ENCODE measurements around the gene RNFT2.
"Not testable (repeated sequence)": the region's sequence is repeated elsewhere in the genome, so short reads cannot be mapped to it uniquely, and the experiment has no call there.

The RNFT2 gene

DNA sequence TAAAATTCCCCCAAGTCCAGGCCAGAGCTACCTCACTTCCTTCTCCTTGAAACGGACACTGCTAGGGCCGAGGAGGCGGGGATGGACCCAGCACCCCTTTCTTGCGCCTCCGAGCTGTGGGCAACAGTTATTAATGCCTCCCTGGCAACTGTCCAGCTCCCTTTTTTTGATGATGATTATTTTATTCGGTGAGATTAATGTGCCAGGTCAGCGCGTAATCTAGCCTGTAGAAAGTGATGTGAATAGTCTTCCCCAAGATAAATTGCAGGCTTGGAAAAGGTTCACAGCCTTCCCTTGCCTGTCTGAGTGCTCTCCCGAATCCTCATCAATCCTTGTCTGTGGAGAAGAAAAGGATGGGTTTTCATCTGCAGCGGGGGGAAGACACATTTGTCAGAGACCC lies 54.3 kb downstream of the RNFT2 start:
- DNase-seq (ENCODE audit: low read depth in 3 of 3), result no peak

DNA sequence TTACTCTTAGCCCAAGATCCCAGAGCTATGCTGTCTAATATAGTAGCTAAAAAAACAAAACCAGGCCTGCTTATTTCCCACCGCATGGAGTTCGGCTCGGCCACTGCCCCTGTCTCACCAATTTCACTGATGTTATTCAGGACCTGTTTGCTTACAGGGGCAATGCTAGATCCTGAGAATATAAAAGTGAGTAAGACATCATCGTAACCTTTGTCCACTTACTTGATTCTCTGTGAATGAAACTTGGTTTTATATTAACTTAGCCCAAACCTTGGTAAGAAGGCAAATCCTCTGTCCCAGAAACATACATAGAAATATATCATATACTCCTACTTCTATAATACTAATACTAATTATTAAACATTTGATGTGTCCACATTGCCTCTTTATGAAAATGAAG lies 56.6 kb downstream of the RNFT2 start:
- no peak for DNase-seq (ENCODE audit: low read depth in 3 of 3)

DNA sequence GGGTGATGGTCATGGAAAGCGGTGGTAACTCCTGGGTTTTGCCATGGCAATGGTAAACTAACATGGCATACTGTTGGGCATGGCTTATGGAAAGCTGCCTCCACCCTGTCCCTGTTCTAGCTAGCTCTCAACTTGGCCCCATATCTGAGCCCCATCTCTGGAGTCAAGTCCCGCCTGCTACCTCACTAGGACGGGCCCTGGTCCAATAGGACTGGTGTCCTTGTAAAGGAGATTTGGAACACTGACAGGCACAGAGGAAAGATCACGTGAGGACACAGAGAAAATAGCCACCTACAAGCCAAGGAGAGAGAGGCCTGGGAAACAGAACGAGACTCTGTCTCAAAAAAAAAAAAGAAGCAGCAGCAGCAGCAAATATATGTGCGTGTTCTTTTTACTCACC lies 59.8 kb downstream of the RNFT2 start:
- DNase-seq (ENCODE audit: low read depth in 3 of 3), result no peak

DNA sequence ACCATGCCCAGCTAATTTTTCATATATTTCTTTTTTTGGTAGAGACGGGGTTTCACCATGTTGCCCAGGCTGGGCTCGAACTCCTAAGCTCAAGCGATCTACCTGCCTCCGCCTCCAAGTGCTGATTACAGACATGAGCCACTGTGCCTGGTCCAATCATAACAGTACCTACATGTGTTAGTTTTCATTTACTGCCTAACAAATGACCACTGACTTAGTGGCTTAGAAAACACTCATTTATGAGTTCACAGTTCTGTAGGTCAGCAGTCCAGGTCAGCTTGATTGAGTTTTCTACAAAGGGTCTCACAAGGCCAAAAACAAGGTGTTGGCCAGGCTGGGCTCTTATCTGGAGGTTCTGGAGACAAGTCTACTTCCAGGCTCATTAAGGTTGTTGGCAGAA lies 60.6 kb downstream of the RNFT2 start:
- no peak for DNase-seq (ENCODE audit: low read depth in 3 of 3)

- DNase-seq (ENCODE audit: low read depth in 3 of 3), result no peak
Observed at GRCh38 chr12:116799955-116800354, 61.8 kb downstream of the RNFT2 start.

GRCh38 chr12:116800918-116801317 lies 62.8 kb downstream of the RNFT2 start:
- no peak for DNase-seq (ENCODE audit: low read depth in 3 of 3)

DNA sequence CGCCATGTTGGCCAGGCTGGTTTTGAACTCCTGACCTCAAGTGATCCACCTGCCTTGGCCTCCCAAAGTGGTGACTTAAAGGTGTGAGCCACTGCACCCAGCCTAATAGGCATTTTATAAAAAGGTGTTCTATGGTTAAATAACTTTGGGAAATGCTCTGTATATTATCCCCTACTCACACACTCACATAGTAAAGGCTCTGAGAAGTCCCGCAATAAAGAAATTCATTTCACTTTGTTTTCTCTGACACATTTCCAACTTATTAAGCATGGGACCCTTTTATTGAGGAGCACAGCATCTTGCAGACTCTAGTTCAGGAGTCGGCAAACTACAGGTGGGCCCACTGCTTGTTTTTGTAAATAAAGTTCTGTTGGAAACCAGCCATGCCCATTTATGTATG lies 63.9 kb downstream of the RNFT2 start:
- DNase-seq (ENCODE audit: low read depth in 3 of 3), result no peak

DNA sequence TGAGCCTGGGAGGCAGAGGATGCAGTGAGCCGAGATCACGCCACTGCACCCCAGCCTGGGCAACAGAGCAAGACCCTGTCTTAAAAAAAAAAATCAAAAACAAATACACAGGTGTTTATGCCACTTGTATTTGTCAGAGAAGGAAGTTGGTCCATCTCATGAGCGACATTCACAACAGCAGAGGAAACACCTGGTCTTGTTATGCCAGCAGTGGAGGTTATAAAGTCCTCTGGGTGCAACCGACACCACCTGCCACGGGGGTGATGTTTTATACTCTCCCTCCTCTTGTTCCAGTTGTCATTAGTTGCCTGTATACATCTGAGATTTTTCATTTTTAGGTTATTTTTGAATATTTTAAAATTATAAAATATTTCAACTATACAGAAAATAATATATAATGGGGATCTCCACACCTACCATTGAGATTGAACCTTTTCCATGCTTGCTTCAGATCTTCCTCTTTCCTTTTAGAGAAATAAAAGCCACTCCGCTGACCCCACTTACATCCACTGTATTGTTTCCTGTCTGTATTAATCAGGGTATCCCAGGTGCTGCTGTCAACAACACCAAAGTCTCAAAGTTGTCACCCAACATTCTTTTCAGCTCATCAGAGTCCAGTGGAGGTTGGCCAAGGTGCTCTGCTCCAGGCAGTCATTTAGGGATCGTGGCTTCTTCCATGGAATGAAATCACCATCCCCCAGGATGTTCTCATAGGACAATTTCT lies 65.1 kb downstream of the RNFT2 start:
- DNase-seq (ENCODE audit: low read depth in 3 of 3), result no peak

DNA sequence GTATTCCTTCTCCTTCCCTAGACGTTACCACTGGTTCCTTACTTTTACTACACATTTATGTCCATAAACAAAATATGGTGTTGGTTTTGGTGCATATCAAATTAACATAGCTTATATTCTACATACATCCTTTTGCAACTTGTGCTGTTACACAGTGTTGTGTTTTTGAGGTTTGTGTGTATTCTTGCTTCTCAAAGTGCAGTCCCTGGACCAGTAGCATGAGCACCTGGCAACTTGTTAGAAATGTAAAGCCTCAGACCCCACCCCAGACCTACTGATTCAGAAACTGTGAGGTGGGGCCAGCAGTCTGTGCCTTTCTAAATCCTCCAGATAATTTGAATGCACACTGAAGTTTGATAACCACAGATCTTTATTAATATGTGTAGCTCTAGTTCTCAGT lies 65.9 kb downstream of the RNFT2 start:
- DNase-seq (ENCODE audit: low read depth in 3 of 3), result no peak

DNA sequence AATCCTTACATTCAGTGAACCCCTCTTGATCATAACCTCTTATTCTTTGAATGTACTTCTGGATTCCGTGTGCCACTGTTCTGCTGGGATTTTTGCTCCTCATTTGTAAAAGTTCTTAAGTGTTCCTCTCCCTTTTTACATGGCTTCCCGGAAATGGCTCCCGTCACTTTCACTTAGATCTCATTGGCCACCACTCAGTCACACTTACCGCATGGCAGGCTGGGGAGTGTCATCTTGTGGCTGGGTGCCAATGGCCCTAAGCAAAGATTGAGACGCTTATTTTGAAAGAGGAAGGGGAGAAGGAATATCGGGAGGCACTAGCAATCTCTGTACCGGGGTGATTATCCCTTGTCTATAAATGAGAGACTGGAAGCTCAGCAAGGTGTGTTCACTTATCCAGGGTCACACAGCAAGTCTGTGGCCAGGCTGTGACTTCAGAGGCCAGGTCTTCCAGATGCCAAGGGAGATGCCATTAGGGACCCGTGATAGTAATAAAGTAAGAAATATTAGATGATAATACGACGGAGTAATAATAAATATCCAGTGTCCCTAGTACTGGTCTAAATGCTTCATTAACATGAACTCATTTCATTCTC lies 68.8 kb downstream of the RNFT2 start:
- DNase-seq (ENCODE audit: low read depth in 3 of 3), result no peak

DNA sequence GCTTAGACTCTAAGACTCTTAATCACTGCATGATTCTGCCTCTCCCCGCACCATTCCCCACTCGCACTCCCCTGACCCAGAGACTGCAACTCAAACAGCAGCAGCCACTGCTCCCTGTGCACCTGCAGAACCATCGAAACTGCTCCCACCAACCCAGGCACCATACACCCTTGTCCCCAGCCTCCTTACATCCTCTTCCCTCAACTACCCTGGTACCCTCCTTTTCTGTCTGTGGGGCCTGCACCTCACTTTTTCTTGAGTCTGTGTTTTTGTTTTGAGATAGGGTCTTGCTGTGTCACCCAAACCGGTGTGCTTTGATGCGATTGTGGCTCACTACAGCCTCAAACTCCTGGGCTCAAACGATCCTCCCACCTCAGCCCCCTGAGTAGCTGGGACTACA lies 69.4 kb downstream of the RNFT2 start:
- no peak for DNase-seq (ENCODE audit: low read depth in 3 of 3)

GRCh38 chr12:116808113-116809105 lies 70.3 kb downstream of the RNFT2 start:
- no peak for DNase-seq (ENCODE audit: low read depth in 3 of 3)

- DNase-seq (ENCODE audit: low read depth in 3 of 3), result no peak
Observed at GRCh38 chr12:116812238-116812637, 74.1 kb downstream of the RNFT2 start.

- DNase-seq (ENCODE audit: low read depth in 3 of 3), result no peak
Observed at GRCh38 chr12:116813271-116814041, 75.3 kb downstream of the RNFT2 start.

GRCh38 chr12:116814766-116815165 lies 76.7 kb downstream of the RNFT2 start:
- DNase-seq (ENCODE audit: low read depth in 3 of 3), result not testable (repeated sequence)

- peak in 1 of 3 experiments; percentile 2 for DNase-seq (ENCODE audit: low read depth in 3 of 3)
Observed at GRCh38 chr12:116818341-116818856, 80.3 kb downstream of the RNFT2 start.

DNA sequence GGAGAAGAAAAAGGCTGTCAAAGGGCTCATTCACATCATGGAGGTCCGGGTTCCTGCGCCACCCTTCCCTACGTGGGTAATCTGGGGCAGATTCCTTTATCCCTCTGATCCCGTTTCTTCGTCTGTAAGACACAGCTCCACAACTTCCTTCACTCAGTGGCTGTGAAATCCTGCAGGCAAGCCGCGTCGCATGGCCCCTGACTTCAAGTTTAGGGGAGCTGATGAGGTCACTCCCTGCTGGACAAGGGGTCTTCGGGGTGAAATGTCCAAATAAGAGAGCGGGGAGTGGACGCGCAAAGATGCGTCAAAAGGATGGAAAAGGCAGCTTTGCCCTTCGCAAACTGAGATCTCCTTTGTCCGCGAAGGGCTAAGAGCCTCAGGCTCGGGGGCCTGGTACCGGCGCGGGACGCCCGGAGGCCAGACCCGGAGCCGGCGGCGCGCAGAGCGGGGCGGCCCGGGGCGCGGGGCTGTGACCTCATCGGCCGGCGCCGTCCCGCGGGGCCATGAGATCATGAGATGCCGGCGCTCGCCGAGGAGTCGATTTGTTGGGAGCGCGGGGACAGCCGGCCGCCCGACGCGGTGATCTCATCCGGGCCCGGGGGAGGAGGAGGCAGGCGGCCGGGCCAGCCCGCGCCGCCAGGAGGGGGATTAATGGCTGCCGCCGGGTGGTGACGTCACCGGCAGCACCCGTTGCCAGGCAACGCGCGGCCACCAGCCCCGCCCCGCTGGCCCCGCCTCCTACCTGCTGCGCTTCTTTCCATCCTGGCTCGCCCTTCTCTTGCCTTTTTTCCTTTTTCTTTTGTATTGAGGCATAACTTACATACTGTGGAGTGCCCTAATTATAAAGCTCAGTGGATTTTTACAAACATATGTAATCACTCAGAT lies 81.1 kb downstream of the RNFT2 start:
- DNase-seq (ENCODE audit: low read depth in 3 of 3), result peak; percentile 84 to 86 (median 86)

DNA sequence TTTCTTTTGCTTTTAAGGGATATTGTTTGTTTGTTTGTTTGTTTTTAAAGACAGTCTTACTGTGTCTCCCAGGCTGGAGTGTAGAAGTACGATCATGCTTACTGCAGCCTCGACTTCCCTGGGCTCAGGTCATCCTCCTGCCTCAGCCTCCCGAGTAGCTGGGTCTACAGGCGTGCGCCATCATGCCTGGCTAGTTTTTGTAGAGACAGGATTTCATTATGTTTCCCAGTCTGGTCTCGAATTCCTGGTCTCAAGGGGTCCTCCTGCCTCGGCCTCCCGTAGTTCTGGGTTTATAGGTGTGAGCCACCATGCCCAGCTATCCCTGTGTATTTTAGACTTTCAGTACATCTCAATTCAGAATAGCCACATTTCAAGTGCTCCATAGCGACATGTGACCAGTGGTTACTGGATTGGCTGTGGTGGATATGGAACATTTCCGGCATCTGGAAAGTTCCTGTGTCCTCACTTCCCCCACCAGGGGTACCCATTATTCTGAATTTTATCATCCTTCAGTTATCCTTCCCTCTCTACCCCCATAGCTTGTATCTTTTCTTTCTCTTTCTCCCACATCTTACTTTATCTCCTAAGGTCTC lies 82.0 kb downstream of the RNFT2 start:
- DNase-seq (ENCODE audit: low read depth in 3 of 3), result no peak

- no peak for DNase-seq (ENCODE audit: low read depth in 3 of 3)
Observed at GRCh38 chr12:116821291-116821690, 83.2 kb downstream of the RNFT2 start.

- DNase-seq (ENCODE audit: low read depth in 3 of 3), result no peak
Observed at GRCh38 chr12:116827432-116827831, 89.3 kb downstream of the RNFT2 start.

Measured in stimulated activated CD4-positive, alpha-beta T cell treated with anti-CD3 and anti-CD28 coated beads, TNF-alpha, amount 100 ng/mL, for 4 hours (primary cell).